ENCODE results near the gene ERP44.

- TF ChIP-seq CTCF (IDR thresholded peaks at IDR 0.05) (no peak), EZH2phosphoT487 (IDR thresholded peaks at IDR 0.05) (no peak), EZH2 (IDR thresholded peaks at IDR 0.05) (no peak)
Observed at GRCh38 chr9:100021931-100022330, 76.9 kb downstream of the ERP44 start.
